Keratinocyte (primary cell): ENCODE measurements around the gene BBS9. TPM values are rescaled to one million over a fixed set of nuclear protein-coding genes. Genes with fewer than 3 reads are reported as not detected.
"Not testable (repeated sequence)": the region's sequence is repeated elsewhere in the genome, so short reads cannot be mapped to it uniquely, and the experiment has no call there.

Experiments used
- DNase-seq: peaks from one replicate; pipeline ENCODE4 v3.0.0-alpha.2; 2011; ENCODE audit warnings: low read depth, missing footprints, low spot score
- FAIRE-seq: peaks from 2 replicates; lab custom pipeline; 2011; peaks lifted over from hg19 to GRCh38; lab: Jason Lieb, UNC
- H2AFZ ChIP-seq: 2 replicates; pipeline ENCODE4 v1.6.0; 2012; ENCODE audit warnings: low read length, control low read depth, inconsistent platforms; ENCODE audit not compliant: control insufficient read depth
- H3K27ac ChIP-seq: 2 replicates; pipeline ENCODE4 v1.5.1; 2011; ENCODE audit warnings: low read length; ENCODE audit not compliant: control insufficient read depth, insufficient read depth
- H3K27me3 ChIP-seq: 3 replicates; pipeline ENCODE4 v1.6.0; 2011; ENCODE audit warnings: low read length; ENCODE audit not compliant: control insufficient read depth, insufficient read depth; ENCODE audit errors: extremely low read depth
- H3K36me3 ChIP-seq, 2 experiments: 2 replicates in 1 of 2; 3 replicates in 1 of 2; pipeline ENCODE4 v1.5.1; 2011; ENCODE audit warnings: low read length in 2 of 2, mild to moderate bottlenecking in 1 of 2; ENCODE audit not compliant: control insufficient read depth in 2 of 2, insufficient read depth in 2 of 2; ENCODE audit errors: extremely low read depth in 1 of 2
- H3K4me1 ChIP-seq: 3 replicates; pipeline ENCODE4 v1.5.1; 2011; ENCODE audit warnings: low read length; ENCODE audit not compliant: control insufficient read depth, insufficient read depth; ENCODE audit errors: extremely low read depth
- H3K4me2 ChIP-seq: 3 replicates; pipeline ENCODE4 v1.6.0; 2011; ENCODE audit warnings: low read depth, low read length; ENCODE audit not compliant: control insufficient read depth, insufficient read depth; ENCODE audit errors: extremely low read depth
- H3K4me3 ChIP-seq, 3 experiments: fragments of 200-600 bp in 1 of 3; sonication (generic) in 1 of 3; 2 replicates in 2 of 3; 3 replicates in 1 of 3; pipeline ENCODE4 v1.5.1; 2011 to 2016; ENCODE audit warnings: low read length in 3 of 3, mild to moderate bottlenecking in 3 of 3, control low read depth in 2 of 3, inconsistent platforms in 1 of 3, low read depth in 1 of 3, mixed read lengths in 1 of 3, mixed run types in 1 of 3, moderate library complexity in 1 of 3; ENCODE audit not compliant: control insufficient read depth in 2 of 3, insufficient read depth in 2 of 3; ENCODE audit errors: extremely low read depth in 1 of 3
- H3K79me2 ChIP-seq: 2 replicates; pipeline ENCODE4 v1.6.0; 2012; ENCODE audit warnings: low read length; ENCODE audit not compliant: control insufficient read depth, insufficient read depth
- H3K9ac ChIP-seq: 3 replicates; pipeline ENCODE4 v1.6.0; 2011; ENCODE audit warnings: low read length; ENCODE audit not compliant: control insufficient read depth, insufficient read depth; ENCODE audit errors: extremely low read depth
- H3K9me1 ChIP-seq: 3 replicates; pipeline ENCODE4 v1.6.0; 2011; ENCODE audit warnings: low read length; ENCODE audit not compliant: control insufficient read depth, insufficient read depth; ENCODE audit errors: extremely low read depth
- H3K9me3 ChIP-seq: 2 replicates; pipeline ENCODE4 v1.5.1; 2012; ENCODE audit warnings: low read depth, low read length; ENCODE audit not compliant: control insufficient read depth
- H4K20me1 ChIP-seq: 3 replicates; pipeline ENCODE4 v1.6.0; 2011; ENCODE audit warnings: low read length; ENCODE audit not compliant: control insufficient read depth, insufficient read depth; ENCODE audit errors: extremely low read depth
- CTCF ChIP-seq, 3 experiments: IDR thresholded peaks in 1 of 3; conservative IDR thresholded peaks in 1 of 3; optimal IDR thresholded peaks in 1 of 3; 2 replicates in 2 of 3; 3 replicates in 1 of 3; pipeline versions ENCODE3 to v1.5.1; 2011; ENCODE audit warnings: low read length in 3 of 3, mild to moderate bottlenecking in 3 of 3, moderate library complexity in 2 of 3, control low read depth in 1 of 3, inconsistent platforms in 1 of 3; ENCODE audit not compliant: insufficient read depth in 2 of 3; ENCODE audit errors: extremely low read depth in 1 of 3
- EZH2 ChIP-seq: IDR thresholded peaks from one replicate; pipeline ENCODE4 v1.6.1; 2012; ENCODE audit warnings: inconsistent platforms, mild to moderate bottlenecking, low read length, moderate library complexity
- dilution Hi-C: fragments of 300-500 bp; cut with MboI; formaldehyde crosslinking; loops from one replicate; pipeline ENCODE4 v1.7.0; 2020; ENCODE audit warnings: low sequenced_read_pairs; ENCODE audit not compliant: extremely low pct_ligation_motif_present
- polyA plus RNA-seq, 5 experiments: library from polyadenylated mRNA; depleted of rRNA in 3 of 5; stranded (reverse) in 3 of 5; stranded (forward) in 1 of 5; unstranded in 1 of 5; fragments of >200 nt; gene quantifications; 1 replicate in 1 of 5; 2 replicates in 3 of 5; 3 replicates in 1 of 5; pipeline versions ENCODE4 v1.2.1 to v1.2.3, GENCODE V29; 2011 to 2012; ENCODE audit warnings: missing spikeins in 2 of 5, low read depth in 1 of 5, low replicate concordance in 1 of 5

BBS9 gene
- polyA plus RNA-seq, 1 donor (not counting 4 experiments of a cell fraction or from before 2014, with no cell fraction given) = 7.6 TPM

GRCh38 chr7:33091641-33092191 is 37.6 kb upstream of the BBS9 start:
- H3K9me3 ChIP-seq = no peaks in the 10 kb centered on the region
- no peaks in the 10 kb centered on the region for H3K4me1 ChIP-seq
- H3K27ac ChIP-seq = no peak overlapping the region
- H3K4me3 ChIP-seq = no peak overlapping the region
- DNase-seq = no peak
- dilution Hi-C loops = no loop called here
- no peak overlapping the region for H2AFZ ChIP-seq
- TF ChIP-seq CTCF (optimal IDR thresholded peaks at IDR 0.05 in 1 of 3, IDR thresholded peaks at IDR 0.05 in 1 of 3, conservative IDR thresholded peaks at IDR 0.05 in 1 of 3; ENCODE audit: extremely low read depth in 1 of 3, insufficient read depth in 2 of 3, low read length in 3 of 3) = peak in 2 of 3 experiments; percentile 3 to 8
- no peak for TF ChIP-seq EZH2
- no peaks in the 10 kb centered on the region for H4K20me1 ChIP-seq
- no peaks in the 10 kb centered on the region for H3K79me2 ChIP-seq
- H3K9me1 ChIP-seq = no peaks in the 10 kb centered on the region
- H3K27me3 ChIP-seq = no peaks in the 10 kb centered on the region
- H3K36me3 ChIP-seq = peaks cover 3 to 7% of the 10 kb centered on the region in 2 experiments
- H3K9ac ChIP-seq = no peak overlapping the region
- H3K4me2 ChIP-seq = no peak overlapping the region
- FAIRE-seq = no peak

GRCh38 chr7:33093266-33093665 is 36.1 kb upstream of the BBS9 start:
- no peaks in the 10 kb centered on the region for H3K27me3 ChIP-seq
- H3K27ac ChIP-seq = no peak overlapping the region
- dilution Hi-C loops = no loop called here
- H3K36me3 ChIP-seq = peaks cover 8 to 9% of the 10 kb centered on the region in 2 experiments
- no peaks in the 10 kb centered on the region for H4K20me1 ChIP-seq
- FAIRE-seq (no peak), DNase-seq (no peak)
- H3K9me1 ChIP-seq = no peaks in the 10 kb centered on the region
- no peaks in the 10 kb centered on the region for H3K79me2 ChIP-seq
- no peaks in the 10 kb centered on the region for H3K9me3 ChIP-seq
- no peak overlapping the region for H3K9ac ChIP-seq
- TF ChIP-seq EZH2 (no peak), CTCF (optimal IDR thresholded peaks at IDR 0.05 in 1 of 3, IDR thresholded peaks at IDR 0.05 in 1 of 3, conservative IDR thresholded peaks at IDR 0.05 in 1 of 3; ENCODE audit: extremely low read depth in 1 of 3, insufficient read depth in 2 of 3, low read length in 3 of 3) (no peak)
- H3K4me2 ChIP-seq = no peak overlapping the region
- no peaks in the 10 kb centered on the region for H3K4me1 ChIP-seq
- no peak overlapping the region for H2AFZ ChIP-seq
- no peak overlapping the region for H3K4me3 ChIP-seq

- H3K4me3 ChIP-seq, DNase-seq, H2AFZ ChIP-seq, H3K4me1 ChIP-seq, H3K9me3 ChIP-seq, H3K4me2 ChIP-seq, dilution Hi-C loops, FAIRE-seq, H3K79me2 ChIP-seq, H3K27me3 ChIP-seq, H3K27ac ChIP-seq, H4K20me1 ChIP-seq, H3K9me1 ChIP-seq, H3K9ac ChIP-seq: not testable (repeated sequence)
- peaks cover 16% of the 10 kb centered on the region in 2 experiments for H3K36me3 ChIP-seq
These were observed 34.6 kb upstream of the BBS9 start for GRCh38 chr7:33094745-33095275.
